GM21360 (cell line): ENCODE results near the gene SAYSD1.

Experiments used
- ATAC-seq: cut with Tn5 transposase; IDR thresholded peaks from one replicate; pipeline ENCODE4 v1.9.1; 2021; ENCODE audit warnings: mild to moderate bottlenecking, moderate library complexity; ENCODE audit not compliant: unreplicated experiment

SAYSD1 gene

DNA sequence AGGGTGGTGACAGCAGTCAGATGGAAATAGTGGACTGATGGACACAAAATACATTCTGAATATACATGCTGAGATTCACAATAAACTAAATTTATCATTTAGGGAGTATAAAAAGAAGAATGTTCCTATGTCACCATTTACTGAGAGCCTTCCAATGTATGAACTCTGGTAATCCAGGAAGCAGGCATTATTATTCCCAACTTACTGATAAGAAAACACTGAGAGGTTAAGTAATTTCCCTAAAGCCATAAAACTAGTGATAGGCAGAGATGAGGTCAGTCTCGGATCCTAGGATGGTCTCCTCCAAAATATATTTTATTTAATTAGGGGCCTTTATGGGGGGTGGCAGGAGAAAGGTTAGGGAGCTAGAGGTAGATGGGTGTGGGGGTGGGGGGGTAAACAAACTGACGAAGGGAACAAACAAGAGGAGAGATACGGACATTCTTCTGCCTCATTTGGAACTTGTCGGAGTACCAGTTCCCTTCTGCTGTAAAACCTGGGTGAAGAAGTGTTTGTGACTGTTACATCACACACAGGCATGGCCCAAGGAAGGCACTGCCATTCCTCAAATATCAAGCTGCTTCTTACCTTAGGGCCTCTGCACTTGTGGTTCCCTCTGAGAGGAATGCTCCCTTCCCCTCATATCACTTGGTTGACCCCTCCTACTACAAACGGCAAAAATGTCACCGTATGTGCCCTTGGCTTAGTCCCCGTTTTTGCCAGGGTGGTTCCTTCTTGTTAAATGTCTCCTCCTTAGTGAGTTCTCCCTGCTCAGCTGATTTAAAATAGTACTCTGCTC is 6.7 kb downstream of the SAYSD1 start:
- no peak for ATAC-seq

DNA sequence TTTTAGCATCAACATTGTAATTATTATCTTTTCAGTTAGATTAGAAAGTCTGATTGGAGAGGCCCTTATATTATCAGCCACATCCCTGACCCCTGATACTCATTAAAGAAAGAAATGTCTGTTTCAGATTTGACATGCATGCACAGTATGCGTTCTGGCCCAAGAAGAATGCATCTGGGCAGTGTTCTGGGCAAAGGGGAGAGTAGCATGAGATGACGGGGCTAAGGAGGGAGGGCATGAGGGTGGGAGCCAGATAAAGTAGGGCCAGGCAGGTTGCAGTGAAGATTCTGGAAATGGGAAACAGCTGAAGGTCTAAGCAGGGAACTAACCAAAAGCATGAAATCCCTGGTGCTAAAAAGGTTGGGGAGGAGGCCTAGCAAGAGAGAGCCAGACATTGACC is 7.3 kb downstream of the SAYSD1 start:
- no peak for ATAC-seq

DNA sequence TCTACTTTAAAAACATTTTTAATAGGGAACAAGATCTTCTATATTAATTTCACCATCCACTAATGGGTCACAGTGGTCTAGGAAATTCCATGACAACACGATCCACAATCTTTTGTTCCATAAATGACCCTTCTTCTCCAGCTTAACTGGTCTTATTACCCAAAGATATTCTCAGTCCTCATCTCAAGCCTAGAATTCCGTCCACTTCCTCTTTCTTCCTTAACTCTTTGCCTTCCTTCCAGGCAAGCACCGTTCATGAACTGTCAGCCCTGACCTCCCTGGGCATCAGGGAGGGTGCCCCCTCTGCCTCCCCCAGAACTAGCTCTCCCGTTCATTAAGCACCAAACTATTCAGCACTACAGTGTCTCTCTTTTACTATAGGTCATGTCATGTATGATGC is 8.0 kb downstream of the SAYSD1 start:
- ATAC-seq, result no peak

DNA sequence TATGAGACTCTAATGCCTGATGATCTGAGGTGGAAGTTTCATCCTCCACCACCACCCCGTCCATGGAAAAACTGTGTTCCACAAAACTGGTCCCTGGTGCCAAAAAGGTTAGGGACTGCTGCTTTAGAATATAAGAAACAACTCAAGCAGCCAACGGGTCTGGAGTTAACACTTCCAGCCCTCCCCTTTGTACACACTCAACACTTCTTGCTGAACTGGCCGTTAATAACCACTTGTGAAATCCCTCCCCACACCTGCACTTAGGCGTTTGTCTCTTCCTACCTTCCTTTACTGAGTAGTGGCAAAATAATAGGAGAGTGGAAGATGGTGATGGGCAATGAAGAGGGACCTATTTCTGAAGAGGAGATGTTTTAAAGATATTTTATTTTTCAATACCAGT is 10.5 kb downstream of the SAYSD1 start:
- ATAC-seq, result no peak

DNA sequence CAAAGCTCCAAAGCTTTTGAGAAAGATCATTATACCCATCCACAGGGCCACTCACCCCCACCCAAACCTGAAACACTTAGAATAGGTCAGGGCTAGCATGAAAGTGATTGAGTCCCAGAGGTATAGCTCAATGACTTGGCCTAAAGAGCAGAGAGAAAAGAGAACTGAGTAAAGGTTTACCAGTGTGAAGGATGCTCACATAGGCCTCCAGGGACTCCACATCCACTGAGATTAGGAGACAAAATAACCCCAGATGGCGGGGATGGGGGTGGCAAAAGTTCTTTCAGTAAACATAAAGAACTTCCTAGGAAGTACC is 12.2 kb downstream of the SAYSD1 start:
- ATAC-seq, result no peak

DNA sequence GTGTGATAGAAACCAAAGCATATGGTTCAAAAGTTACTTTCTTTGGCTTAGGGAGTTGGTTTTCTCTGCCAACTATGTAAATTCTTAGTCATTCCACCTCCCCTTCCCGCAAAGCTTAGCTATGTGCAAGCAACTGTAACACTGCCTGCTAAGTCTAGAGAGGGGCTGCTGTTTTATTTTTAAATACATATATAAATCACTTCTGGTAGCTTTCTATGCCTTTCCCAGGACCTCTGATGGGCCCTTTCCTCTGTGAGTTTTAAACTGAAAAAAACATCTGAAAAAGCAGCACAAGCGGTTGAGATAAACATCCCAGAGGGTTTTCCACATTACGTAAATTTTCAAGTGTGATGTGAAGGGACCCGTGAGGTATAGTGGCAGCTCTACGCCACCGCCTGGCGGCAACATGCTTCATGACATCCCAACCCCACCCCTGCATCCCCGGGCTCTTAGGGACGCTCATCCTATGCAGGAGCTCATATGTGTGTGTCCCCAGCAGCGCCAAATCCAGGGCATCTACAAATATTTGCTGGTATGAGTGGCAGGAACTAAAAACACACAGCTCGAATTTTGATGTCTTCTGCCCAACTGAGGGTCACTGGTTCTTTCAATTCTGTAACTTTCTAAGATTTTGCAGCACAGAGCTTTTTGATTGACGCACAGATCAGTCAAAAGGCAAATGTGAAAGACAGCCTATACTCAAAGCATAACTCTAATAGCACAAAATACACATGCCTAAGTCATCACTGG is 12.7 kb downstream of the SAYSD1 start:
- ATAC-seq, result no peak

DNA sequence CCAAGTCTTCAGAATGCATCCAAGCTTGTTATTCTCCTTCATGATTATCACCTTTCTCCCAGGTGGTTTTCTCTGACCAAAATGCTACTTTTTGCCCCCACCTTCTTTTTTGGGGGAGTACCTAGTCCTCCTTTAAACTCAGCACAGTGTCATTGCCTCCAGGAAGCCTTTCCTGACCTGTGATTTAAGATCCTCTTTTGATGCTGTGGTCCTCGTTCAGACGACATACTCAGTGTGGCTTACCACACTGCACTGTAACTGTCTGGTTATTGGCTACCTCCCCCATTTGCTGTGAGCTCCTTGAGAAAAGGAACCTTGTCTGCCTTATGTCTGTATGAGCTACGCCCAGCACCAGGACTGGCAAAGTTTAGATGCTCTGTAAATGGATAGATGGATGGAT is 14.6 kb downstream of the SAYSD1 start:
- ATAC-seq, result no peak

DNA sequence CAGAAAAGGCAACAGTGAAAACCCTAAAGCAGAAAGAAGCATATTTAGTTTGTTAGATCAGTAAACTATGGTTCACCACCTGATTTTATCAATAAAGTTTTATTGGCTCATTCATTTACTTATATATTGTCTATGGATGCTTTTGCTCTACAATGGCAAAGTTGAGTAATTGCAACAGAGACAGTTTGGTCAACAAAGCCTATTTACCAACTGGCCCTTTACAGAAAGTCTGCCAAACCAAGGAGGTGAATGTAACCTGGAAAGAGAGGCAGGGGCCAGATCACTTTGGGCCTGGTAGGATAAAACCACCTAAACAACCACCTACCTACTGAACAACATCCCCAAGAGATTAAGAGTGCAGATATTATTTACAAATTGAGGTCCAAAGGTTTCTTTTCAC is 19.4 kb downstream of the SAYSD1 start:
- ATAC-seq, result no peak

DNA sequence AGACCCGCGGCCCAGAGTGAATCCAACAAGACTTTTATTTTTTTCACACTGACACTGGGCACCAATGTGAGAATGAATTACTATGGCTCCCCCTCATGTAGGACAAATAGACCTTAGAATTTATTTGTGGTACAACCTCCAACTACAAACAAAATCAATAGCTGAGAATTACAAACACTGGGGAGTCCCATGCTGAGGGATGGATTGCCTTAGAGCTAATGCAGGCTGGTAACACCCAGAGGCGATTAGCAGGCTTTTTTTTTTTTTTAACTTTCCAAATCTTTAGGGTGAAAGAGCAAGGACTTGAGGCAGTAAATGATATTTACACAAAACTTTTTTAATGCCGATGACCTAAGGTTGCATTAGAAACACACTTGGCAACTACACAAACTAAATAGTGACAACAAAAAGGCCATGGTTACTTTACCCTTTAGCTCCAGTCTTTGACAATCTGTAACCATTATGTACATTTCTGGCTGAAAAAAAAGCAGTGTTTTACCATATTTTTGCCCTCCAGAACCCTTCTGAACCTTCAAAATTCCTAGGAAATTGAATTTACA is 21.8 kb downstream of the SAYSD1 start:
- no peak for ATAC-seq

DNA sequence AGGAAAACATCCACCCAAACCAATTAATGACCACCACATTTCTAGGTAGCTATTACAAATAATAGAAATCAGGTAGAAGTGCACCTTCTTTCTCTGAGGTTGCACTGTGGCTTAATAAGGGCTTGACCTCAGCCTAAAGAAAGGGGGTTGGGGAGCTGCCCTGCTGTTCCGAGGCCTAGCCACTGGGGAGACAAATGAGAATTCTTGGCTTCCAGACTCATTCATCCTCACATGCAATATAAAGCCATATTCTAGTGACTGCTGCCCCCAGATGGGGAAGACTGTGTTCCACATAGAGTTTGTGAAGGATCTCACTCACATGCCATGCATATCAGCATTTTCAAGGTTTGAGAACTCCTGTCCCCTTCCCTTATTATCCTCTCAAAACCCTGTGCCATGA is 22.9 kb downstream of the SAYSD1 start:
- no peak for ATAC-seq

DNA sequence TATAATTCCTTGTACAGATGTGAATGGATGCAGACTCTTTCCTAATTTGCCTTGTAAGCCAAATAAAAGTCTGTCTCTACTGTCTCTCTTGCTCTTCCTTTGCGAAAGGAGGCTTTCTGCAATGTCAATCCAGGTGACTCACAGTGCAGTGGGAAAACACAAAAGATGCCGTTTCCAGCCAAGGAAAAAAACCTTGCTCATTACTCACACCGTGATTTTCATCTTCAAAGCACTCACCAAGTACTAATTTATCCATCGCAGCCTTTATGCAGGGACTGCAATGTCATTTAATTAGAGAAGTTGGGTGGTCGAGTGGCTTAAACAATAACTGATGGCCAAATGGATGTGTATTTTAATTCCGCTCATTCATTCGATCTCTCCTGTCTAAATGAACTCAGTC is 23.8 kb downstream of the SAYSD1 start:
- no peak for ATAC-seq

DNA sequence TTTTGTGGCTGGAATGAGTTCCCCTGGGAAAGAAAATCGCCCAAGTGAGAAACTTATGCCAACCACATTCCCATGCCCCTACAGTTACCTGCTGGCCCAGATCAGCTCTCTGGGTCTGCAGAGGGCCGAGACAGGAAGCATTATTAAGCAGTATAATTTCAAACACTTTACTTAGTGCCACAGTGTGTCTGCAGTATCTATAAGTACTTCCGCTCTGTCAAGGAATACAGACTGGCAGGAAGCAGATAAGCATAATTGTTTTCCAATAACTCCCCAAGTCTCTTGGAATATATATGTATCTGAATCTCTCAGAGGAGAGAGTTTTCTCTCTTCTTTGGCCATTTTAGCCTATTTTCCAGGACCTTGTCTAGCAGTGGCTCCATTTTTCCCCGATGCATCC is 24.9 kb downstream of the SAYSD1 start:
- no peak for ATAC-seq

DNA sequence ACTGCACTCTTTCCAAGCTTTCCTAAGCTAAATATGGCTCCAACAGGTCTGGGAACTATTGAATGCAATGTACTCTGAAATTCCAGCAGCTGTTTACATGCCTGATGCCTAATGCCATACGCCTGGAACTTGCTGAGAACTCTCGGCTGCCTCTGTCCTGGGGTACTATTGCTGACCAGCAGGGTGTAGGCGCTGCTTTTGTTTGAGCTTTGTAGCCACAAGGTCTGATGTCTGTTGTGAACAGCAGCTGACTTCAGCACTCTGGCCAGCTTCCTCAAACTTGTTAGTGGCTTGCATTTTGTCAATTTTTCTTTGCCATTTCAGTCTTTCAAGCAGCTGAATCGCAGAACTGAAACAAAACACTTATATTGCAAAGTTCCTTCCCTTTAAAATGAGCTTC is 26.7 kb downstream of the SAYSD1 start:
- ATAC-seq, result no peak

DNA sequence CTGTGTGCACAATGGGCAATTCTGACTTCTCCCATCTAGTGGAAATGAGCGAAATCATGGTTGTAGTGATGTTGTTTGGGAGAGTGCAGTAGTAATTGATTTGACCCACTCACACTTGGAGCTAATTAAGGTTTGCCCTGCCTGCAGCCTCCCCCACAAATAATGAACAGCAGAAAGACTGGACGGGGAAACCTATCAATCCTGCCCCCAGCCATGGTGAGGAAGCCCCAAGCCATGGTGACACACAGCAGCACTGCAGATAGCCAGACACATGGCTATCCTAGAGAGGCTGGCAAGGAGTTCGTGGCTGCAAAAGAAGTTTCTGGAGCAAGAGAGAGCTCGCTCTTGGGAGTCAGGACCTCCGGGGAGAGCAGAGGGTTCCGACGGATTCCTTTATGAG is 27.8 kb downstream of the SAYSD1 start:
- no peak for ATAC-seq

DNA sequence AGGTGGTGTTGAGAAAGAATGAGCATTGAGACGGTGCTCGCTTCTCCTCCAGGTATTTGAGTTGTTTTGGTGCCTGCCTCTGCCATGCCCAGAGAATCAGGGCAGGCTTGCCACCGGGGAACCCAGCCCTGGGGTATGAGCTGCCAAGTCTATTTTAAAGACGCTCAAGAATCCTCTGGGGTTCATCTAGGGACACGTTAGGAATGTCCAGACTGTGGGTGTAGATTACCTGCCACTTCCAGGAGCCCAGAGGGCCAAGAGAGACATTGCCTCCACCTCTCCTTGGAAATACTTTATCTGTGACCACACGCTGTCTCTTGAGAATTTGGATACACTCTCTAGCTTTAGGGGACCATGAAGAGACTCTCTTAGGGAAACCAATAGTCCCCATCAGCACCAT is 28.3 kb downstream of the SAYSD1 start:
- ATAC-seq, result no peak

DNA sequence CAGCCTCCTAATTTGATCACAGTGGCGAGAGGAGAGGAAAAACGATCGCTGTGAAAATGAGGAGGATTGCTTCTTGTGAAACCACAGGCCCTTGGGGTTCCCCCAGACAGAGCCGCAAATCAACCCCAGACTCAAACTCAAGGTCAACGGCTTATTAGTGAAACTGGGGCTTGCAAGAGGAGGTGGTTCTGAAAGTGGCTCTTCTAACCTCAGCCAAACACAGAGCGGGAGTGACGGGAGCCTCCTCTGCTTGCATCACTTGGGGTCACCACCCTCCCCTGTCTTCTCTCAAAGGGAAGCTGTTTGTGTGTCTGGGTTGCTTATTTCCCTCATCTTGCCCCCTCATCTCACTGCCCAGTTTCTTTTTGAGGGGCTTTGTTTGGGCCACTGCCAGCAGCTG is 28.7 kb downstream of the SAYSD1 start:
- ATAC-seq, result peak; percentile 62

DNA sequence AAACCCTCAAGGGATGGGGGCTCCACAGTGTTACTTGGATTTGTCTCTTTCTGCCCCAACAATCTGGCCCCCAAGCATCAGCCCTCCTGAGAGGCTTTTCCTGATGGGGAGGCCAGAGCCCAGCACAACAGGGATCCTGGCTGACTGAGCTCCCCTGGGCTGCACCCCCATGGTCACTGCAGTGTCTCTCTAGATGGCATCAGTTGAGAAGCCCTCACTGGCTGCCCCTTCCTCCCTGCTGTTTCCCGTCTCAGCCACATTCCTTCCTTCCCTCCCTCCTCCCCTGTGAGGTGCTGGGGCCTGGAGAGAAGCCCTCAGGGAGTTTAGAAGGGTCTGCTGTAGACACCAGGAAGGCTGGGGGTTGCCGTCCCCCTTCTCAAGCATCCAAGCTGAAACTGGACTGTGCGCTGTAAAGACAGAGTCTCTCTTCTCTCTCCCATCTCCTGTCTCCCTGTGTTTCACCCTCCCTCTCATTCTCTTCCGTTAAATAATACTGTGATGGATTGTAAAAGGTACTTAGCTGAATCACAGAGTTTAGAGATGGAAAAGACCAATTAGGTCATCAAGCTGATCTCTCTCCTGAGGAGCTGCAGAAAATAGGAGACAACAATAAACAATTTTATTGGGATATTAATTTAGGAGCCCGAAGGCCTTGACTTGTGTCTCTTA is 29.7 kb downstream of the SAYSD1 start:
- no peak for ATAC-seq

DNA sequence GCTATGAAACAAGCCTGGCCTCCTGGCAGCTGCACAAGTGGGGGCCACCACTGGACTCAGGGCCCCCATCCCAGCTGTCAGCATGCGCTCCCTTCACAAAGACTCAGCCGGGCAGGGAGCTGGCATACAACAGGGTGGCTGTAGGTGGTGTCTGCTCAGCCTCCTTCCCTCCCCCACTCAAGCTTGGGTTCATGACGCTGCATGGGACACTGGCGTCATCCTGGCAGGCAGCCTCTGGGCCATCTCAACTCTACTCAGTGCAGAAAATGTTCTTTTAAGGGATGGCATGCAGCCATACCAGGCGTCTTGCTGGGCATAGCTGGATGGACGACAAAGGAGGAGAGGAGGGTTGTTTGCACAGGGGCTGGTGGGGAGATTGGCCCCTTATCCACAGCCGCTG is 30.5 kb downstream of the SAYSD1 start:
- ATAC-seq, result no peak

DNA sequence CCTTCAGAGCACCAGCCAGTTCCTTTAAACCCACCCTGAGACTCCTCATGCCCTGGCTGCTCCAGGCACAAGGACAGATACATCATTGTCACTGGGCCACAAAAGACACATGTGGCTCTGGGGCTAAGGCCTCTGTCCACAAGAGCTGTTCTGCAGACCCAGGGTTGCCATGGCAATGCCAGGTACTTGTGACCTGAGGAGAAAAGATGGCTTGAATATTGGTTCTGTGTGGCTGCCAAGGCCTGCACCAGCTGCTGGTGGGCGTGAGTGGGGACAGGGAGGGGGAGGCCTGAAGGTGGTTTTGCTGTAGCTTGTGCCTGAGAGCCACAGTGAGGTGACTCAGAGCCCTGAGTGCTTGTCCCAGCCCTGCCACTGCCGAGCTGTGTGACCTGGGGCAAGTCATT is 31.8 kb downstream of the SAYSD1 start:
- ATAC-seq, result no peak

DNA sequence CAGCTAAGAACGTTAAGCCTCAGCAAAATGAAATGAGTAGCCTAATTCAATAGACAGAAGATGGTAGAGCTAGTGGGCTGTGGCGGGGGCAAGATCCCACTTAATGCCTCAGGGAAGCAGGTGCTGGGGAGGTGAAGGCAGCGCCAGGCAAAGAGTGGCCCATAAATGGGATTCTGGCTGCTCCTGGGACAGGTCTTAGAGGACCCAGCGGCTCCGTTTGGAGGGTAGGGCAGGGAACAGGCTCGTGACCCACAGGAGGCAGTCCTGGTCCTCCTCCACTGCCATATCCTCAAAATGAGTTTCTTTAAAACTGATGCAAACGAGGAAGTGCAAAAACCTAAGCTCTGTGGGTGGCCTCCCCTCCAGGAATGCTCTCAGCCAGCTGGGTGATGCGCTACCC is 32.7 kb downstream of the SAYSD1 start:
- ATAC-seq, result no peak

DNA sequence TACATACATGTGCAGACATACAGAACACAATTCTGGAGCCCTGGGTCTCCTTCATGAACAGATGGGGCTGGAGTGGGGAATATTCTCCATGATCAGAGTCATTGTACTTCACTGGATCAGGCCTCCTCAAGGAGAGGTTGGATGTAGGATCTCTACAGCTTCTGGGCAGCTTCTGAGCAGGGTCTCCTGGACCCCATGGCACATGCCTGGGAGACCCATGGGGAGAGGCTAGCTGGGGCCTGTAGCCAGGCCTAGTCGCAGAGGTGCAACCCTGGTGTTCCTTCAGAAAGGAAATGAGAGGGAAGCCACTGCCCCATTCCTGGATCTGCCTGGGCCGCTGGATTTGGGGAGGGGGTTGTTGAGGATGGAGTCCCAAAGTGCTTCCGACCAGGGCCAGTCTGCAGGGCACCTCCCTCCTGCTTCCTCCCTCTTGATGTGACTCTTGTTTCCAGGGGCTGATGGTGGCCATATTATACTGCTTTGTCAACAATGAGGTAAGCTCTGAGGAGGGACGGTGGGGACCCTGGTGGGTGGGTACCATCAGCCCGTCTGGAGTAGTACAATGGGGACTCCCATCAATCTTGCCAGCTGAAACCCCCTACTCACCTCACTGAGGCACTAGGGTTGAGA is 34.6 kb downstream of the SAYSD1 start:
- no peak for ATAC-seq
